H4 (cell line): ENCODE measurements around the gene BTBD1. TPM values are rescaled to one million over a fixed set of nuclear protein-coding genes. Genes with fewer than 3 reads are reported as not detected.

Source experiments
- DNase-seq: peaks from one replicate; pipeline ENCODE4 v3.0.0-alpha.2; 2015; ENCODE audit warnings: low spot score
- total RNA-seq: library from RNA; depleted of rRNA; stranded (reverse); fragments of >200 nt; shearing (Covaris generic); gene quantifications from 2 replicates; pipeline ENCODE4 v1.2.3, GENCODE V29; 2014; rRNA removed

BTBD1 gene
- total RNA-seq, result 44.4 and 51.6 TPM in 2 replicates

- DNase-seq, result peak; percentile 89
These were observed at the start of gene BTBD1 for GRCh38 chr15:83066734-83067637. TSS of gene BTBD1 (minus strand) at chr15:83067252. CDS start at chr15:83067151, 101 bp downstream.

GRCh38 chr15:83115831-83116565 is 48.9 kb upstream of the BTBD1 start:
- DNase-seq, result no peak

- no peak for DNase-seq
These were observed 48.4 kb upstream of the BTBD1 start for GRCh38 chr15:83115410-83115809.

- no peak for DNase-seq
These were observed 47.8 kb upstream of the BTBD1 start for GRCh38 chr15:83114856-83115255.

GRCh38 chr15:83113881-83114674 is 47.0 kb upstream of the BTBD1 start:
- no peak for DNase-seq

GRCh38 chr15:83112956-83113299 is 45.9 kb upstream of the BTBD1 start:
- DNase-seq, result no peak

GRCh38 chr15:83112233-83112955 is 45.3 kb upstream of the BTBD1 start:
- DNase-seq, result no peak

GRCh38 chr15:83111149-83111548 is 44.1 kb upstream of the BTBD1 start:
- no peak for DNase-seq

GRCh38 chr15:83110381-83110780 is 43.3 kb upstream of the BTBD1 start:
- no peak for DNase-seq

GRCh38 chr15:83109532-83109931 is 42.5 kb upstream of the BTBD1 start:
- no peak for DNase-seq

- peak; percentile 23 for DNase-seq
These were observed 41.5 kb upstream of the BTBD1 start for GRCh38 chr15:83108266-83109219.

GRCh38 chr15:83107841-83108181 is 40.8 kb upstream of the BTBD1 start:
- DNase-seq, result no peak

GRCh38 chr15:83106994-83107840 is 40.2 kb upstream of the BTBD1 start, which contains the start of gene TM6SF1:
TSS of gene TM6SF1 (plus strand) at chr15:83107645. CDS start at chr15:83107681, 36 bp downstream.
- DNase-seq, result no peak

- no peak for DNase-seq
These were observed 38.4 kb upstream of the BTBD1 start for GRCh38 chr15:83105440-83105839.

GRCh38 chr15:83104141-83104540 is 37.1 kb upstream of the BTBD1 start:
- no peak for DNase-seq

GRCh38 chr15:83102346-83102745 is 35.3 kb upstream of the BTBD1 start:
- DNase-seq, result no peak

- no peak for DNase-seq
These were observed 33.1 kb upstream of the BTBD1 start for GRCh38 chr15:83100097-83100646.

- DNase-seq, result no peak
These were observed 32.2 kb upstream of the BTBD1 start for GRCh38 chr15:83099290-83099689.

GRCh38 chr15:83098079-83098478 is 31.0 kb upstream of the BTBD1 start:
- DNase-seq, result no peak
